Activated T-helper 2 cell treated with anti-CD3 and anti-CD28 coated beads, Interferon-gamma antibody, Interleukin-2, Interleukin-4, amounts not matched to agents 10 μg/mL and 5 μg/mL and 100 μg/mL, durations not matched to agents 14 hours and 24 hours and 36 hours (primary cell): ENCODE results near the gene MTIF2. TPM values are rescaled to one million over a fixed set of nuclear protein-coding genes. Genes with fewer than 3 reads are reported as not detected.
"Not testable (repeated sequence)": the region's sequence is repeated elsewhere in the genome, so short reads cannot be mapped to it uniquely, and the experiment has no call there.

Source experiments
- DNase-seq: peaks from one replicate; pipeline ENCODE4 v3.0.0; 2021; ENCODE audit warnings: low spot score
- H3K27ac Mint-ChIP-seq: one replicate; pipeline ENCODE4 v1.8.0; 2021; ENCODE audit warnings: mixed read lengths
- H3K27me3 Mint-ChIP-seq: one replicate; pipeline ENCODE4 v1.8.0; 2021; ENCODE audit warnings: low read depth, mixed read lengths
- H3K36me3 Mint-ChIP-seq: one replicate; pipeline ENCODE4 v1.8.0; 2021; ENCODE audit warnings: low read depth, mixed read lengths
- H3K4me1 Mint-ChIP-seq: one replicate; pipeline ENCODE4 v1.8.0; 2021; ENCODE audit warnings: low read depth, mixed read lengths
- H3K4me3 Mint-ChIP-seq: one replicate; pipeline ENCODE4 v1.8.0; 2021; ENCODE audit warnings: low read depth, mild to moderate bottlenecking, moderate library complexity, mixed read lengths
- H3K9me3 Mint-ChIP-seq: one replicate; pipeline ENCODE4 v1.8.0; 2021; ENCODE audit warnings: mixed read lengths
- intact Hi-C: fragments of 100-400 bp; cut with micrococcal nuclease; formaldehyde crosslinking; loops from one replicate; pipeline ENCODE4 v1.15.1; 2023
- total RNA-seq: library from RNA; stranded (reverse); gene quantifications from 2 replicates; pipeline ENCODE4 v1.2.3, GENCODE V29; 2022

The MTIF2 gene
- total RNA-seq, 1 donor from 2014 or later, result 40.2 TPM

- no peak for DNase-seq
- Mint-ChIP-seq H3K4me3 (peak overlapping the region; percentile 66), H3K9me3 (no peaks in the 10 kb centered on the region), H3K4me1 (peaks cover 29% of the 10 kb centered on the region), H3K36me3 (peaks cover 15% of the 10 kb centered on the region), H3K27me3 (no peaks in the 10 kb centered on the region), H3K27ac (peak overlapping the region; percentile 73)
- intact Hi-C loops, result loop anchor here (1.0 to 5.0 kb wide), 3 partner anchors 8 to 501 kb away; partner anchors contain the start of genes CLHC1, EML6 and RPS27A
These were observed 44.9 kb downstream of the MTIF2 start for GRCh38 chr2:55223958-55224760.

GRCh38 chr2:55213822-55214221 lies 55.2 kb downstream of the MTIF2 start:
- H3K9me3 Mint-ChIP-seq, result no peaks in the 10 kb centered on the region
- no peak overlapping the region for H3K4me3 Mint-ChIP-seq
- intact Hi-C loops, result no loop called here
- no peak for DNase-seq
- peaks cover 3% of the 10 kb centered on the region for H3K4me1 Mint-ChIP-seq
- no peak overlapping the region for H3K27ac Mint-ChIP-seq
- H3K27me3 Mint-ChIP-seq, result no peaks in the 10 kb centered on the region
- H3K36me3 Mint-ChIP-seq, result no peaks in the 10 kb centered on the region

GRCh38 chr2:55204950-55205349 lies 64.1 kb downstream of the MTIF2 start:
- Mint-ChIP-seq H3K4me1 (no peaks in the 10 kb centered on the region), H3K27me3 (no peaks in the 10 kb centered on the region), H3K27ac (no peak overlapping the region), H3K4me3 (no peak overlapping the region), H3K9me3 (peaks cover 25% of the 10 kb centered on the region), H3K36me3 (peaks cover 39% of the 10 kb centered on the region)
- intact Hi-C loops, result no loop called here
- DNase-seq, result no peak

- DNase-seq, result no peak
- Mint-ChIP-seq H3K27me3 (no peaks in the 10 kb centered on the region), H3K9me3 (peaks cover 28% of the 10 kb centered on the region), H3K4me1 (no peaks in the 10 kb centered on the region), H3K27ac (no peak overlapping the region), H3K4me3 (no peak overlapping the region), H3K36me3 (peaks cover 41% of the 10 kb centered on the region)
- intact Hi-C loops, result no loop called here
These were observed 64.5 kb downstream of the MTIF2 start for GRCh38 chr2:55204536-55204935.

- no peak overlapping the region for H3K27ac Mint-ChIP-seq
- H3K36me3 Mint-ChIP-seq, result peaks cover 57% of the 10 kb centered on the region
- H3K4me3 Mint-ChIP-seq, result no peak overlapping the region
- H3K27me3 Mint-ChIP-seq, result no peaks in the 10 kb centered on the region
- H3K4me1 Mint-ChIP-seq, result no peaks in the 10 kb centered on the region
- intact Hi-C loops, result no loop called here
- H3K9me3 Mint-ChIP-seq, result peaks cover 30% of the 10 kb centered on the region
- no peak for DNase-seq
These were observed 68.6 kb downstream of the MTIF2 start for GRCh38 chr2:55200416-55200815.

GRCh38 chr2:55196526-55196925 lies 72.5 kb downstream of the MTIF2 start:
- Mint-ChIP-seq H3K36me3 (peaks cover 38% of the 10 kb centered on the region), H3K27me3 (no peaks in the 10 kb centered on the region), H3K27ac (no peak overlapping the region), H3K4me3 (no peak overlapping the region), H3K4me1 (no peaks in the 10 kb centered on the region), H3K9me3 (peaks cover 19% of the 10 kb centered on the region)
- DNase-seq, result no peak
- intact Hi-C loops, result no loop called here

- H3K27ac Mint-ChIP-seq, H3K27me3 Mint-ChIP-seq, intact Hi-C loops, H3K4me1 Mint-ChIP-seq, DNase-seq, H3K4me3 Mint-ChIP-seq, H3K9me3 Mint-ChIP-seq: not testable (repeated sequence)
- peaks cover 17% of the 10 kb centered on the region for H3K36me3 Mint-ChIP-seq
These were observed 77.1 kb downstream of the MTIF2 start for GRCh38 chr2:55191888-55192287.

- intact Hi-C loops, H3K4me1 Mint-ChIP-seq, H3K9me3 Mint-ChIP-seq, H3K36me3 Mint-ChIP-seq, H3K27me3 Mint-ChIP-seq, H3K4me3 Mint-ChIP-seq, DNase-seq, H3K27ac Mint-ChIP-seq: not testable (repeated sequence)
These were observed 82.2 kb downstream of the MTIF2 start for GRCh38 chr2:55186837-55187236.

Other genes starting within 250 kb of the MTIF2 start
- gene RTN4, start 218.8 kb downstream of the MTIF2 start, total RNA-seq, result 91.2 and 93.3 TPM in 2 replicates
- 12.0 and 12.3 TPM in 2 replicates for gene CLHC1, start 36.9 kb downstream of the MTIF2 start, total RNA-seq
- 1,030 and 1,063 TPM in 2 replicates for gene RPS27A, start 36.5 kb downstream of the MTIF2 start, total RNA-seq
- gene CCDC88A, start 150.6 kb upstream of the MTIF2 start, total RNA-seq, result 19.0 and 19.8 TPM in 2 replicates